OCI-M1 (cell line): ENCODE results near the gene PLEK.
A peak's percentile ranks its signal among the peaks of the same experiment; 100 is the strongest.
"Not testable (repeated sequence)": the region's sequence is repeated elsewhere in the genome, so short reads cannot be mapped to it uniquely, and the experiment has no call there.

Source experiments
- DNase-seq: peaks from one replicate; lab custom pipeline; 2025; lab: John Stamatoyannopoulos, UW

Gene PLEK

DNA sequence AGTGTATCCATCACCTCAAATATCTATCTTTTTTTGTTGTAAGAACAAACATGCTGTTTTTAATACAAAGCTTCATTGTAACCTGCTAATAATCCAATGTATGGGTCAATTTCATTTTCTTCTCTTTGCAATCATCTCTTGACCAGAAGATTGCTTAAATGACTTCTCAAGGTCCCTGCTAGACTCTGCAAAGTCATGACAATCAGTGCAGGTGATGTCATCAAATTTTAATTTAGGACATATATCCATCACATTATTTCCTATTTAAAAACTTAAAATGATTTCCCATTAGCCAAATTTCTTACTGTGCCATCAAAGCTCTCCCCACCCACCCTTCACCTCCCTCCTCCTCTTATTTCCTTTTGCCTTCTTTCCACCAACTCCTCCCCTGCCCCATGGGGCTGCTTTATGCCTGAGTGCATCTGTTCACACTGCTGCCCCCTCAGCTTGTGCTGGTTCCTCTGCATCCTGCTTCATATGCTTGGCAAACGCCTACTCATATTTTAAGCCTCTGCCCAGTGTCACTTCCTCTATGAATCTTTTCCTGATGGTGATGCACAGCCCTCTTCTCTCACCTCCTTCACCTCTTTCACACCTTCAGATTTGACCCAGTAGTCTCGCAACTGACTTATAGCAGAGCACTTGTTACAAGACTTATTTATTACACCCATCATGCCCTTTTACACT, 20.3 kb downstream of the PLEK start:
- DNase-seq = no peak

DNA sequence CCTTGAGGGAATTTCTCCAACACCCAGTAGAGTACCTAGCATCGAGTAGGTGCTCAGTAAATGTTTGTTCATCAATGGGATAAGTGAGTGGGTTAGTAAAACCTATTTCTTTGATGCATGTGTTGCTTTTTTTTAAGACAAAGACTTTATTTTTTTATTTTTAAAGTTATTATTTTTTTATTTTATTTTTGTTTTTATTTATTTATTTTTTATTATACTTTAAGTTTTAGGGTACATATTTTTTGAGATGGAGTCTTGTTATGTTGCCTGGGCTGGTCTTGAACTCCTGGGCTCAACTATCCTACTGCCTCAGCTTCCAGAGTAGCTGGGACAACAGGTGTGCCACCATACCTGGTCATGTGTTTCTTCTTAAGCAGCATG, 20.8 kb downstream of the PLEK start:
- DNase-seq = no peak

DNA sequence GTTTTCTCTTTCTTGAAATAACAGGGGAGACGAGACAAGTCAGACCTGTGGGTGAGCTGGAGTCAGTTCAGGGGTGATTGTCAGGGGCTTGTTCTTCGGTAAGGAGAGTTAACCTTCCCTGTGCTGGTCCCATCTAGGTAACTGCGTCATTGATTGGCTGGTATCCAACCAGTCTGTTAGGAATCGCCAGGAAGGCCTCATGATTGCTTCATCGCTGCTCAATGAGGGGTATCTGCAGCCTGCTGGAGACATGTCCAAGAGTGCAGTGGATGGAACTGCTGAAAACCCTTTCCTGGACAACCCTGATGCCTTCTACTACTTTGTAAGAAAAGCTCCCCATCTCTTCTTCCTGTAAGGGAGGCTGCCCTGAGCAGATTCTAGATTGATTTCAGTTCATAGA, 21.3 kb downstream of the PLEK start:
- no peak for DNase-seq

- DNase-seq = peak; percentile 58
These were observed 22.6 kb downstream of the PLEK start for GRCh38 chr2:68387408-68388350.

GRCh38 chr2:68388358-68388757, 23.3 kb downstream of the PLEK start:
- DNase-seq = no peak

DNA sequence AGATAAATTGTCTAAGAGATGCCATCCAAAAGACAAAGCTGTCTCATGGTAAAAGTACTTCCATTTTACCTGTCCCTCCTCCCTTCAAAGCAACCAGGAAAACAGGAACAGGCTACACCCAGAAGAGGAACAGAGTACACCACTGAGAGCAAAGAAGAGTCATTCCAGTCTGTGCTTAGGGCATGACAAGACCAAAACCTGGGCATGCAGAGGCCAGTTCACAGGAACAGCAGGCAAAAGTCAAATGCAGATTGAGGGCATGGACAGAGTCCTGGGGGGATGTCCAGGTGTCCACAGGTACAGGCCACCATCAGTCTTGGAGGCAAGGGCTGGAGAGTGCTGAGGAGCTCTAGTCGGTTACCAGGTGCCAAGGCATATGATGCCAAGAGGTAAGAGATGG, 23.7 kb downstream of the PLEK start:
- no peak for DNase-seq

- no peak for DNase-seq
These were observed 25.0 kb downstream of the PLEK start for GRCh38 chr2:68390114-68390513.

DNA sequence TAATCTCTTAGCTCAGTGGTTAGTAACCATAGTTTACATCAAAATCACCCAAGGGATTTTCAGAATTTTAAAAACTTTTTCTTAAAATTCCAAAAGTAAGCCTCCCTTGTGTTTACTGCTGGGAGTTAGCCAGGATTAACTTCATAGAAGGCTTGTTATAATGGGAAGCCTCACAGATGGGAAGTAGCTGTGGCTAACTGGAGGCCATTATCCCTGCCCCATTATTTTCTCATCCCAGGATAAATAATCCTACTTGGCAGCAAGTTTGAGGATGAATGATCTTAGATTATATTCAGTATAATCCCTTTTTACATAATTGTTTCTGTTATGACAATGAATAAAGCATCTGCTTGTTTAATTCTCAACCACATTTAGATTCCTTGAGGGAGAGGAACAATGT, 25.5 kb downstream of the PLEK start:
- DNase-seq = no peak

DNA sequence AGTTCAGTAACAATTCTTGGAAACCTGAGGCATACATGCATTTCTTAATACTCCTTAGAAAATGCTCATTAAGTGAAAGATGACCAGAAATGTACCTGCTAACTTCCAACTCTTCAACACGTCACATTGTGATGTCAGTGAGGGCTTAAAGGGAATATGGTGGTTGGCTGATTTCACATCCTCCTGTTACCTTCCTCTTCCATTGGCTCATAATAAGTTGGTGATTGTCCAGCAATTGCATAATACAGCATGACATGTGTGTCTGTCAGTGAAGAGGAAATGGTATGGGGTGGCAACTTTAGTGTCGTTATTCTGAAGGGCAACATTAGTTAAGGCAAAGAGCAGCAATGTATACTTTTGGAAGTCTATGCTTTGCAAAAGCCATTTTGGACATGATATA, 26.0 kb downstream of the PLEK start:
- peak; percentile 86 for DNase-seq

GRCh38 chr2:68391869-68392268, 26.8 kb downstream of the PLEK start:
- DNase-seq = peak; percentile 84

DNA sequence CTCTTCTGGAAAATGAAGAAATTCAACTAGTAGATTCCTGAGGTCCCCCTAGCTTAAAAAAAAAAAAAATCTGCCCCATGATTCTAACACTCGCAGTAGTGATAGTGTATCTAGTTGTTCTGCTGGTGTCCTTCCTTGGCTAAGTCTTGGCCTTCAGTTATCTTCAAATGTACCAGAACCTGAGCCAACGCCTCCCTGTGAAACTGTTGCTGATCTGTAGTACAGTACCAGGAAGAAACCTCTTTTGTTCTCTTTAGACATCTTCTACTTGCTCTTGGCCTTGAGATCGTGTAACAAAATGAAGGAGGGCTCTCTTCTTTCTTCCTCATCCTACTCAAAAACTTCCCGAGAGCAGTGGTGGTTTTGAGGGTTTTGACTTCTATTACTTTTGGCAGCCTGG, 31.0 kb downstream of the PLEK start:
- DNase-seq = no peak

- not testable (repeated sequence) for DNase-seq
These were observed 32.7 kb downstream of the PLEK start for GRCh38 chr2:68397704-68398263.

DNA sequence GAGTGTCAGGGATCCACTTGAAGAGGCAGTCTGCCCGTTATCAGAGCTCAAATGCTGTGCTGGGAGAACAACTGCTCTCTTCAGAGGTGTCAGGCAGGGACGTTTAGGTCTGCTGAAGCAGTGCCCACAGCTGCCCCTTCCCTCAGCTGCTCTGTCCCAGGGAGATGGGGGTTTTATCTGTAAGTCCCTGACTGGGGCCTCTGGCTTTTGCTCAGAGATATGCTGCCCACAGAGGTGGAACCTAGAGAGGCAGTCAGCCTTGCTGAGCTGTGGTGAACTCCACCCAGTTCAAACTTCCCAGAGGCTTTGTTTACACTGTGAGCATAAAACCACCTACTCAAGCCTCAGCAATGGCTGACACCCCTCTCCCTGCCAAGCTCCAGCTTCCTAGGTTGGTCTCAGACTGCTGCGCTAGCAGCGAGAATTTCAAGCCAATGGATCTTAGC, 38.1 kb downstream of the PLEK start:
- peak; percentile 93 for DNase-seq

- no peak for DNase-seq
These were observed 39.1 kb downstream of the PLEK start for GRCh38 chr2:68404164-68404563.

DNA sequence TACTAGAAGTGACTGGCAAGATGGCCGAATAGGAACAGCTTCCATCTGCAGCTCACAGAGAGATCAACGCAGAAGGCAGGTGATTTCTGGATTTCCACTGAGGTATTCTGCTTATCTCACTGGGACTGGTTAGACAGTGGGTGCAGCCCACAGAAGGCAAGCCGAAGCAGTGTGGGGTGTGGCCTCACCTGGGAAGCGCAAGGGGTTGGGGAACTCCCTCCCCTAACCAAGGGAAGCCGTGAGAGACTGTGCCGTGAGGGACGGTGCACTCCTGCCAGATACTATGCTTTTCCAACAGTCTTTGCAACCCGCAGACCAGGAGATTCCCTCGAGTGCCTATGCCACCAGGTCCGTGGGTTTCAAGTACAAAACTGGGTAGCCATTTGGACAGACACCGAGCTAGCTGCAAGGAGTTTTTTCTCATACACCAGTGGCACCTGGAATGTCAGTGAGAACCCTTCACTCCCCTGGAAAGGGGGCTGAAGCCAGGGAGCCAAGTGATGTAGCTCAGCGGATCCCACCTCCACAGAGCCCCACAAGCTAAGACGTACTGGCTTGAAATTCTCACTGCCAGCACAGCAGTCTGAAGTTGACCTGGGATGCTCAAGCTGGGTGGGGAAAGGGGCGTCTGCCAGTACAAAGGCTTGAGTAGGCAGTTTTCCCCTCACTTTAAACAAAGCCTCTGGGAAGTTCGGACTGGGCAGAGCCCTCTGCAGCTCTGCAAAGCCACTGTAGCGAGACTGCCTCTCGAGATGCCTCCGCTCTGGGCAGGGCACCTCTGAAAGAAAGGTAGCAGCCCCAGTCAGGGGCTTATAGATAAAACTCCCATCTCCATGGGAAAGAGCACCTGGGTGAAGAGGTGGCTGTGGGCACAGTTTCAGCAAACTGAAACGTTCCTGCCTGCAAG, 40.1 kb downstream of the PLEK start:
- no peak for DNase-seq

DNA sequence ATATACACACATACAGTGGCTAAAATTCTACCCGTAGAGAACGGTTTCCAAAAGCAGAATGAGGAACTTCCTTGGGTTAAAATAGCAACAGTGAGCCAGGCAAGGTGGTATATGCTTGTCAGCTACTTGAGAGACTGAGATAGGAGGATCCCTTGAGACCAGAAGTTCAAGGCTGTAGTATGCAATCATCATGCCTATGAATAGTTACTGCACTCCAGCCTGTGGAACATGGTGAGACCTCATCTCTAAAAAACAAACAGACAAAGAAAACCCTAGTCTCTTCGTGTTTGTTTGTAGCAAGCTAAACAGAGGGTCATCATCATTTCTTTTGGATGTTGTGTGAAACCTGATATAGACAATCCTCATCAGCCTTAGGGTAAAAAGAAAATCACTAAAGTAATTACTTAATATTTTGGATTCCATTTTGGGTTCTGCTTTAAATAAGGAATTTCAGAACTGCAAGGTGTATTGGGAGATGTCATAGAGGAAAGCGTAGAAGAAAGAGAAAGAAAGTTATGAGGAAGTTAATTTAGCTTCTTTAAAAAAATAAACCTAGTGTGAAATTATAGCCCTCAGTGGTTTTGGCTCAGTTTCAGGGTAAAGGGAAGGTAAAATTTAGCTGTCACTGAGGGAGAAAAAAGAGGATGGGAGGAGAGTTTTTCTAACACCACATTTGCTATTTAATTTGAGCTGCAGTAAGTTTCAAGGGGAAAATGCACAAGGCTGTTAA, 46.5 kb downstream of the PLEK start:
- peak; percentile 87 for DNase-seq

DNA sequence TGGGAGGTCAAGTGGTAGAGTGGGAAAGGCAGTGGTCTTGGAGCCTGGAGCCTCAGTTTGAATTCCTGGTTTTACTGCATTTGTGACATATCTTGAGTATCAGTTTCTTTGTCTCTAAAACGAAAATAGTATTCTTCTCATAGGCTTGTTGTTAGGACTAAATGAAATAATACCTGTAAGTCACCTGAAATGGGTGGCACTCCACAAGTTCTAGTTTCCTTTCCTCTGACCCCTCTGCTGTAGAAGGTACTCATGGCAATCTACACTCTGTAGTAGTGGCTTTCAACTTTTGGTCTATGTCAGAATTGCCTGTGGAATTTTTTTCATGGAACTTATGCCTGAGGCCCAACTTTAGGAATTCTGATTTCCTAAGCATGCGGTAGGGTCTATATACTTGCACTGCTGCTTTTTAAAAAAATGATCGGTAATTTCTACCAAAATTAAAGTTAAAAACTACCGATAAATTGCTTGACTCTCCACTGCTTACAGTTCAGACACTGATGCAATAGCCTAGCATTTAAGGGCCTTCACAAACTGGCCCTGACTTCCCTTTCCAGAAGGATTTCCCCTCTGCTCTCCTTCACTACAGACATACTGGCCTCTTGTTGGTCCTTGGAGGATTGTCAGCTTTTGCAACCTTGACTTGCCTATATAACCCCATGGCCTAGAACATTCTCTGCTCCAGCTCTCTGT, 47.2 kb downstream of the PLEK start:
- DNase-seq = peak; percentile 68

DNA sequence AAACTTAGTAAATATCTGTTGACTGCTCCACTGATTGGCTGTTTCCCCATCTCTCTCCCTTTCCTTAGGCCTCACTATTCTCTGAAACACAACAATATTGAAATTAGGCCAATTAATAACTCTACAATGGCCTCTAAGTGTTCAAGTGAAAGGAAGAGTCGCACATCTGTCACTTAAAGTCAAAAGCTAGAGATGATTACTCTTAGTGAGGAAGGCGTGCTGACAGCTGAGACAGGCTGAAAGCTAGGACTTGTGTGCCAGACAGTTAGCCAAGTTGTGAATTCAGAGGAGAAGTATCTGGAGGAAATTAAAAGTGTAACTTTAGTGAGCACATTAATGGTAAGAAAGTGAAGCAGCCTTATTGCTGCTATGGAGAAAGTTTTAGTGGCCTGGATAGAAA, 48.4 kb downstream of the PLEK start:
- no peak for DNase-seq

DNA sequence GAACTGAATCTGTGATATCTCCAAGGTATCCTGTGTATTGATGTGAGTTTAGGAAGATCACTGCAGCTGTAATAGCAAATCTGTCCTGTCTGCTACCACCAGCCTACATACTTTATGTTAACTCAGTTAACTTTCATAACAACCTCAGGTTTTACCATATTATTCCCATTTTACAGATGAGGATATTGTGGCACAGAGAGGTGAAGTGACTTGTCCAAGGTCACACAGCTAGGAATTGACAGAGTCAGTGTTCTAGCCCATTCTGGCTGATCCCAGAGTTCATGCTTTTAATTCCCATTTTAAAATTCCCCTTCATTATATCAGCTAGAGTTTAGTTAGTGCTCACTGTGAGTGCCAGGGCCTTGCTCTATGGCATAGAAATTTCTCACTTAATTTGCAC, 49.4 kb downstream of the PLEK start:
- no peak for DNase-seq

- peak; percentile 91 for DNase-seq
These were observed 49.8 kb downstream of the PLEK start for GRCh38 chr2:68414876-68415275.

DNA sequence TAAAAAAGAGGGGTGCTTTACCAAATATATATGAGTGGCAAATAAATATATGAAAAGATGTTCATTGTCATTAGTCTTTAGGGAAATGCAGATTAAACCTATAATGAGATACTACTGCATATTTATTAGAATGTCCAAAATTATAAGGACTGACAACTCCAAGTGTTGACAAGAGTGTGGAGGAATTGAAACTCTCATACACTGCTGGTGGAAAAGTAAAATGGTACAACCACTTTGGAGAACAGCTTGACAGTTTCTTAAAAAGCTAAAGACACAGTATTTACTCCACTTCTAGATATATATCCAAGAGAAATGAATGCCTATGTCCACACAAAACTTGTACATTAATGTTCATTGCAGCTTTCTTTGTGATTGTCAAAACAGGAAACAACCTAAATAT, 50.4 kb downstream of the PLEK start:
- peak; percentile 50 for DNase-seq
